ENCODE measurements around the gene ATP13A2. TPM values are rescaled to one million over a fixed set of nuclear protein-coding genes. Genes with fewer than 3 reads are reported as not detected.
A peak's percentile ranks its signal among the peaks of the same experiment; 100 is the strongest.

Gene ATP13A2
- total RNA-seq, 4 donors from 2014 or later, result 23.8 to 66.5 (median 41.8) TPM

DNA sequence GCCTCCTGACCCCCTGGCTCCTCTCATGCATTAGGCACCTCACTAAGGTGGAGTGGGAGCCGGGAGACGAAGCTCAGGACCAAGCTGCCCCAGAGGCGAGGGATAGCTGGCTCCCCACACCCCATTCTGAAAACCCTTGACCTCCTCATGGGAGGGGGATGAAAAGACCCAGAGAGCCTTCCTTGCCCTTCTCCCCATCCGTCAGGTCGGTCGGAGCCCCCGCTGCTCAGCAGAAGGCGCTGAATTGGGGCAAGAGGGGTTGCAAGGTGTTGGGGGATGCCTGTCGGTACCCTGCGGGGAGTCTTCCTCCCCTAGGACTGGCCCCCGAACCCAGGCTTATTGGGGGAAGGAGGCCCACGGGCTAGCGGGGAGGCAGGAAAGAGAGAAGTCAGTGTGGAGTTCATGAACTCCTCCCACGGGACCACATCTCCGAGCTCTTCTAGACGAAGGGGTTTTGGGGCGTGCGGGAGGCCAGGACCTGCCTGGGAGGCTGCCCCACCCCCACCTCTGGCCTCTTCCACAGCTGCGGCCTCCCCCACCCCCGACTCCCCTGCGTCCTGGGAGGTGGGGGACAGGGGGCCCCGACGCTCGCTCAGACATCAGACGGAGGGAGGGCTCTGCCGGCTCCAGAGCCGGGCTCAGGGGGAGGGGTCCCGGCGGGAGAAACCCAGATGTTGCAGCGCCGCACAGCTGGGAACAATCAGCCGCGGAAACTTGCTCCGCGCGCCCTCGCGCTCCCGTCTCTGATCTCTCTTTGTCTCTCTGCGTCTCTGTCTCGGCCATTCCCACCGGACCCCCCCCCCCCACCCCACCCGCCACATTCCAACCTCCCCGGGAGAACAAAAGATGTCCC is 32.0 kb downstream of the ATP13A2 start:
- H3K36me3 ChIP-seq, result no peaks in the 10 kb centered on the region
- no peaks in the 10 kb centered on the region for H3K9me3 ChIP-seq
- 7 to 23% methylated on average over 14 to 24 of the region's 44 CpGs for WGBS, 2 donors
- H3K4me1 ChIP-seq, result peaks cover 16 to 71% (median 23%) of the 10 kb centered on the region in 3 donors
- H3K27me3 ChIP-seq, result peaks cover 0 to 31% (median 0%) of the 10 kb centered on the region in 4 donors
- peak overlapping the region; percentile 13 to 78 (median 69) for H3K27ac ChIP-seq
- no peak for TF ChIP-seq POLR2A (IDR thresholded peaks at IDR 0.05)
- H3K4me3 ChIP-seq, result peak overlapping the region; percentile 35 to 73 (median 46)
- no peak for DNase-seq
- intact Hi-C loops (cut with DNase I), result no loop called here

DNA sequence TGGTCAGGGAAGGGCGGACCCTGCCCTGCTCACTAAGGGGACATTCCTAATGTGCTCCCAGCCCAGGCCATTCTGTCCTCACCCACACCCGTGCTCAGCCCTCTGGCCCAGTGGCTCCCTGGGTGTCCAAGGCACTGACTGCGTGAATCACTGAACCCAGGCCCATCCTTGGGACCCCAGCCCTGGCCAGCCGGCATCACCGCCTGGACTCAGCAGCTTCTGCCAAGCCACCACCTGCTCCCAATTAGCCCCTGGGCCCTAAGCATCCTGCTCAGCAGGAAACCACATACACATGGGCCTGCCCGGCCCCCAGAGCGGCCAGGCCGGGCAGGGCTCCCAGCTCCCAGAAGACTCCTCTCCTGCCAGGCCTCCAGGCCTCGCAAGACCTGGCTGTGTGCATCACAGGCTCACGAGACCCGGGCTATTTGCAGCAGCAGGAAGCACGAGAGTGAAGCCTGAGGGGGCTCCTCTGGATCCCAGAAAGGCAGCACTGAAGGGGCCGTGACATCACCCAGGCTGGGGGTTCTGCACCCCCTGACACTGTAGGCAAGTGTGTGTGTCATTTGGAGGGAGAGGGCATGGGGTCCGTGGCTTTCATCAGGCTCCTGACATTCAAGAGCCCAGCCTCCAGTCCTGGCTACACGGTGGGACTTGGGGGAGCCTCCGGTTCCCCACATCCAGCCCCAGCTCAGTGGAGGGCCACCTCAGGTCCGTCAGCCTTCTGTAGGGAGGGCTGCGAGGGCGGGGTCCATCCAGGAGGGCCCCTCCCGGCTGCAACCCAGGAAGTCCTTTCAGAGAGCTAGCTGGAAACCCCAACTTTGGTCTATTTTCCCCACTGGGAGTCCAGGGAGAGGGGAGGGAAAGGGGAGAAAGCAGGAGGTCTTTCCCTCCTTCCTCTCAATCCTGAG is 32.9 kb downstream of the ATP13A2 start:
- no peak for DNase-seq

GRCh38 chr1:16978139-16978538 is 33.6 kb downstream of the ATP13A2 start:
- Histone ChIP-seq H3K4me3 (no peak overlapping the region), H3K27me3 (peaks cover 0 to 31% (median 0%) of the 10 kb centered on the region in 4 donors), H3K4me1 (peaks cover 11 to 60% (median 19%) of the 10 kb centered on the region in 3 donors), H3K27ac (peak overlapping the region in 2 of 4 donors; percentile 50 to 74), H3K9me3 (no peaks in the 10 kb centered on the region), H3K36me3 (no peaks in the 10 kb centered on the region)
- DNase-seq, result no peak
- intact Hi-C loops (cut with DNase I), result no loop called here
- WGBS, 2 donors, result no CpG with 5 or more reads among the region's 4 CpGs
- TF ChIP-seq, protein P1, sequence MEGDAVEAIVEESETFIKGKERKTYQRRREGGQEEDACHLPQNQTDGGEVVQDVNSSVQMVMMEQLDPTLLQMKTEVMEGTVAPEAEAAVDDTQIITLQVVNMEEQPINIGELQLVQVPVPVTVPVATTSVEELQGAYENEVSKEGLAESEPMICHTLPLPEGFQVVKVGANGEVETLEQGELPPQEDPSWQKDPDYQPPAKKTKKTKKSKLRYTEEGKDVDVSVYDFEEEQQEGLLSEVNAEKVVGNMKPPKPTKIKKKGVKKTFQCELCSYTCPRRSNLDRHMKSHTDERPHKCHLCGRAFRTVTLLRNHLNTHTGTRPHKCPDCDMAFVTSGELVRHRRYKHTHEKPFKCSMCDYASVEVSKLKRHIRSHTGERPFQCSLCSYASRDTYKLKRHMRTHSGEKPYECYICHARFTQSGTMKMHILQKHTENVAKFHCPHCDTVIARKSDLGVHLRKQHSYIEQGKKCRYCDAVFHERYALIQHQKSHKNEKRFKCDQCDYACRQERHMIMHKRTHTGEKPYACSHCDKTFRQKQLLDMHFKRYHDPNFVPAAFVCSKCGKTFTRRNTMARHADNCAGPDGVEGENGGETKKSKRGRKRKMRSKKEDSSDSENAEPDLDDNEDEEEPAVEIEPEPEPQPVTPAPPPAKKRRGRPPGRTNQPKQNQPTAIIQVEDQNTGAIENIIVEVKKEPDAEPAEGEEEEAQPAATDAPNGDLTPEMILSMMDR (IDR thresholded peaks at IDR 0.05), result no peak
- no peak for TF ChIP-seq POLR2A (IDR thresholded peaks at IDR 0.05)

More for the DNA sequence above, 32.9 kb downstream of the ATP13A2 start:
- Histone ChIP-seq H3K9me3 (no peaks in the 10 kb centered on the region), H3K27me3 (peaks cover 0 to 31% (median 0%) of the 10 kb centered on the region in 4 donors), H3K4me3 (peak overlapping the region in 3 of 4 donors; percentile 35 to 73 (median 55)), H3K36me3 (no peaks in the 10 kb centered on the region), H3K4me1 (peaks cover 11 to 62% (median 19%) of the 10 kb centered on the region in 3 donors), H3K27ac (peak overlapping the region; percentile 13 to 78 (median 69))
- peak in 1 of 4 donors; percentile 37 for TF ChIP-seq POLR2A (IDR thresholded peaks at IDR 0.05)
- TF ChIP-seq, protein P1 (IDR thresholded peaks at IDR 0.05), result no peak
- intact Hi-C loops (cut with DNase I), result no loop called here
- 57% methylated on average over 2 of the region's 20 CpGs; no CpG with 5 or more reads in 1 of the 2 donors for WGBS, 2 donors

GRCh38 chr1:16977377-16977776 is 34.4 kb downstream of the ATP13A2 start:
- Histone ChIP-seq H3K4me3 (no peak overlapping the region), H3K27ac (no peak overlapping the region), H3K27me3 (peaks cover 0 to 31% (median 0%) of the 10 kb centered on the region in 4 donors), H3K9me3 (no peaks in the 10 kb centered on the region), H3K36me3 (no peaks in the 10 kb centered on the region), H3K4me1 (peaks cover 11 to 60% (median 19%) of the 10 kb centered on the region in 3 donors)
- no peak for DNase-seq
- TF ChIP-seq, protein P1 (IDR thresholded peaks at IDR 0.05), result no peak
- TF ChIP-seq POLR2A (IDR thresholded peaks at IDR 0.05), result no peak
- intact Hi-C loops (cut with DNase I), result no loop called here
- WGBS, 2 donors, result 87 to 98% methylated on average over 5 of the region's 5 CpGs

- Histone ChIP-seq H3K4me3 (no peak overlapping the region), H3K9me3 (no peaks in the 10 kb centered on the region), H3K27ac (no peak overlapping the region), H3K36me3 (no peaks in the 10 kb centered on the region), H3K4me1 (peaks cover 11 to 60% (median 19%) of the 10 kb centered on the region in 3 donors), H3K27me3 (peaks cover 0 to 31% (median 0%) of the 10 kb centered on the region in 4 donors)
- DNase-seq, result no peak
- WGBS, 2 donors, result 78% methylated on average over 8 of the region's 16 CpGs; no CpG with 5 or more reads in 1 of the 2 donors
- intact Hi-C loops (cut with DNase I), result no loop called here
- TF ChIP-seq, protein P1 (IDR thresholded peaks at IDR 0.05), result no peak
- TF ChIP-seq POLR2A (IDR thresholded peaks at IDR 0.05), result no peak
Measured at GRCh38 chr1:16976966-16977365, 34.8 kb downstream of the ATP13A2 start.
